Measurements from ENCODE around the gene CD36.

The CD36 gene

DNA sequence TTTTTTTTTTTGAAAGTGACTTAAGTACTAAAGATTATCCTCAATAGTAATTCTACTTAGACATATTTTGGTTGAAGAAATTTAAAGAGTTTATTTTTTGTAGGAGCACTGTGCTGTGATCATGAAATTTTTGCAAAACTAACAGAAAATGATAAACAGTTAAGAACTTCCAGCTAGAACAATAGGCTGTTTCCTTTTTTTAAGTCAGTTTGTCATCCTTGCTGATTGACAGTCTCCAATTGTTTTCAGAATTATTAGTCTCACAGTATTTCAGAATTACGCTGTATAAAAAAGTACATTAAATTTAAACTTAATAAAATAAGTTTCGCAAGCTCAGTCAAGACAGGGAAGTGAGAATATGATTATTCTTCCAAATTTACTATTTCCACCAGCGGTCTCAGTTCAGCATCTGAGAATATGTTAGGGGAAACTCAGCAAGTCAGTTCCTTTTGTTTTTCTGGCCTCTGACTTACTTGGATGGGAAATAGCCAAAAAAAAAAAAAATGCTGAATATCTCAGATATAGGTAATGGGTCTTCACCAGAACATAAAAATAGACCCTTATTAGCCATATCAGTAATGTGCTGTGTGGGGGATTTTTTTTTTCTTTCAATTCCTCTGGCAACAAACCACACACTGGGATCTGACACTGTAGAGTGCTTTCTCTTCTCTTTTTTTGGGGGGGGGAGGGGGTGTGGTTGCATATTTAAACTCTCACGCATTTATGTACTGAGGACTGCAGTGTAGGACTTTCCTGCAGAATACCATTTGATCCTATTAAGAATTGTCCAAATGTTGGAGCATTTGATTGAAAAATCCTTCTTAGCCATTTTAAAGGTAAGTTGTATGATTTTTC is at the start of gene CD36:
Gene CD36 (plus strand): TSS at position 732 of the 855 bp plus-strand sequence. CDS start 8,099 bp downstream, outside the sequence.
- DNase-seq = no peak

GRCh38 chr7:80589631-80590030 is 48.8 kb upstream of the CD36 start:
- no peak for DNase-seq

GRCh38 chr7:80591654-80592053 is 46.8 kb upstream of the CD36 start:
- DNase-seq = no peak

GRCh38 chr7:80593869-80594586 is 44.4 kb upstream of the CD36 start:
- no peak for DNase-seq

DNA sequence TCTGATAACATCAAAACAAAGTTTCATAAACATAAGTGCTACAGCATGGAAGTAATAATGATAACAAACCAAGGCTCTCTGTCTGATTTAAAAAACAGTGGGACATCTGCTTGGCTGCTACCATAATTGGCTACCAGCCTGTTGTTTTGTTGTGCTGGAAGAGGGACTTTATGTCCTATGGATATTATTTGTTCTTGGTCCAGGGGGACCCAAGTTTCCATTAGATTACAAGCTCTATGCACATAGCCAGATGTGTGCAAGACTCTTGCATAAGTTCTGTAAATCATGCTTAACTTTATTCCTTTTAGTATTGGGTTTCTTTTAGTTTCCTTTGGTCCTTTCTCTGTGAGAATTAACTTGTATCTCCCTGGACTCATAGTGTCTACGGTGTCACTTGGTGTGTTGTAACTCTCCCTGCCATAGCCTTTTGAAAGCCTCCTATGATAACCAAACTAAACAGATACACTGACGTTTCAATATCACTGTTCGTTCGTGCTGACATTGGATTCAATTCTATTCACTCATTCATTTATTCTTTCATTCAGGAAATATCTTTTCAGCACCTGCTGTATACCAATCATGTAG is 41.4 kb upstream of the CD36 start:
- no peak for DNase-seq

DNA sequence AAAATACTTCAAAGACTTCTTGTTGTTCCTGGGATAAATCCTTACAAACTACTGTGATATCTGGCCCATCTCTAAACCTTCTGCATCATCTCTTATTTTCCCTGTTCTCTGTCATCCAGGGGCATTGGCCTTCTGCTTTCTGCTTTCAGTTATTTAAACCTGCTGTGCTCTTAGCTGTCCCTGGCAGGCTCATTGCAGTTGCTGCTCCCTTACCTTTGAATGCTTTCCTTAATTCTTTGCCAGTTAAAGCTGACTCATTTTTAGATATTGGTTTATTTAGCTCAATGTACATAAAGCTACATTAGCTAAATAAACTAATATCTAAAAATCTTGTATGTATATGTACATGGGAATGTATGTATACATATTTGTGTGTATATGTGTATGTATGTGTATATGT is 40.6 kb upstream of the CD36 start:
- DNase-seq = no peak

DNA sequence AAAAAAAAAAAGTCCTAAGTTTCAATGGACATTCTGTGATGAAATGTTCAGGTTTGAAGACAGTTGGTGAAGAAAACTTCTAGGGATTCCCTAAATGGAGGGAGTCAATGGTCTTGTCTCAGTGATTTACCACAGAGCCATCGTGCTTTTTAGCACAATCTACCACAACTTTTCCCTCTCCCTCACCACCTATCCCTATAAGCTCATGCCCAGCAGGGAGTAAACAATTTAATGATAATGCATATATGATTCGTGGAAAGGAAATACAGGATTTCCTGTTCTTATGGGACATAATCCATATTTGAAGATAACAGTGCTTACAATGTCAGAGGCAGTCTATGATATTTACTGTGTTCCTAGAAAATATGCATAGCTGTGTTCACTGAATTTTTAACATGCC is 38.4 kb upstream of the CD36 start:
- no peak for DNase-seq

GRCh38 chr7:80601999-80602398 is 36.4 kb upstream of the CD36 start:
- no peak for DNase-seq

DNA sequence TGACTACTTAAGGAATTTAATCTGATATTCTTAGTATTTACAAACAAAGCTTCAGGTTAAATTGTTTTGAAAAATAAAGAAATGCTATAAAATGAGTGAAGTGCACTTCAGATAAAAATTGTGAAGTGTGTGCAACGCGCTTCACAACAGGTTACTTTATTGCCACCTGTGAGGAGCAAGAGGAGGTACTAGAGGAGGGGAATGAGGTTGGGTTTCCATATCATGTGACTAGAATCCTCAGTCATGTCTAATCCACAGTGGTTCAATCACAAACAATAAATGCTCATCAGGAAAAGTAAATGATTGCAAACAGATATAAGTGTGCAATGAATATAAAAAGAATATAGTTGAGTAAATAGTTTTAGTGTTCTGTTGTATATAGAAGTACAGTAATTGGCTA is 34.5 kb upstream of the CD36 start:
- DNase-seq = no peak

DNA sequence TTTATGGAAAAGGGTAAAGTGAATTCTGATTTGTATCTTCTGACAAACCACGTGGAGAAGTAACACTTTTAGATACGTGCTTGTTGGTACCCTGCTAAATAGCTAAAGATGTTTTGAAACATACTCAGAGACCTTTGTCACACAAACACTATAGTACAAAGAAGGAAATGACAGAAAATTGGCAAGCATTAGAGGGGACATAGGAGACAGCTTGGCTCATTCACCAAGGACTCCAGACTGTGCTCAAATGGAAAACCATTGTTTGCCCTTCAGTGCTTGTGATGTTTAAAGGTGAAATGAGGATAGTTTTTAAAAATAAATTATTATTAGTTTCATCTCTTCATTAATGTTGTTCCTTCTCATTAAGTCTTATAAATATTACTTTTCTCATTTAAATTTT is 34.0 kb upstream of the CD36 start:
- DNase-seq = peak in 1 of 2 experiments; percentile 6

- DNase-seq = no peak
These were observed 31.3 kb upstream of the CD36 start for GRCh38 chr7:80607136-80607535.

- DNase-seq = no peak
These were observed 30.1 kb upstream of the CD36 start for GRCh38 chr7:80608336-80608735.

GRCh38 chr7:80609751-80610150 is 28.7 kb upstream of the CD36 start:
- DNase-seq = no peak

DNA sequence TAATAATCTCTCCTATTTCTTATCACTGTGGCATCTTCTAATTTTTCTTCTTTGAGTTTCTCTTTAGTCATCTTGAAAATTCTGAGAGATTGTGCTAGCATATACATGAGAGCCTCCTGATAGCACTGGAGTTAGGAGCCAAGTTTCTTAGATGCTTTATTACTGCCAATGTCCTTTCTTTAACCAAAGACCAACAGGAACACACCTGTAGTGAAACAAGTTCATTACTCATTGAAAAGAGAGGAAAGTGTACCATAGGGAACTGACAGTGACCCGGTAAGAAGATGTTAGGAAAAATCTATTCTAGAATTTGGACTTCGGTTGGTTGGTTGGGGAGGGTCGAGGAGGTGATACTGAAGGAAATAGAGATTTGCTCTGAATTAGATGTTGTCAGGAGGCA is 27.1 kb upstream of the CD36 start:
- DNase-seq = no peak

GRCh38 chr7:80611779-80612178 is 26.7 kb upstream of the CD36 start:
- peak; percentile 44 to 84 for DNase-seq

DNA sequence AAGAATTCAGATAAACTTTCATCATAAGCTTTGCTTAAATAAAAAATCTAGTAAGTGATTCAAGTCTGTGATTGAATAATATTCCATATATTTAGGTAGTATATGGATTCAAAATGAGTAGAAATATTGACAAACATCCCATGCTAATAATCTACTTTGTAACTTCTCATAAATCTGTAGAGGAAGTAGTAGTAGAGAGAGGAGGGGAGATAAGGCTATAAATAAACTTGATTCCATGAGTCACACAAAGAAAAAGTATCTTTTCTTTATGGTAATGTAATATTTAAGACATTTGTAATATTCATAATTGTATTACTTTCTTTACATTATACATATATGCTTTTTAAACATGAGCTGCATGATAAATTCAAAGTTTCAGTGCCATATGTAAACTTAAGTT is 25.6 kb upstream of the CD36 start:
- DNase-seq = no peak

- no peak for DNase-seq
These were observed 24.9 kb upstream of the CD36 start for GRCh38 chr7:80613519-80613918.

- DNase-seq = no peak
These were observed 23.6 kb upstream of the CD36 start for GRCh38 chr7:80614851-80615271.

DNA sequence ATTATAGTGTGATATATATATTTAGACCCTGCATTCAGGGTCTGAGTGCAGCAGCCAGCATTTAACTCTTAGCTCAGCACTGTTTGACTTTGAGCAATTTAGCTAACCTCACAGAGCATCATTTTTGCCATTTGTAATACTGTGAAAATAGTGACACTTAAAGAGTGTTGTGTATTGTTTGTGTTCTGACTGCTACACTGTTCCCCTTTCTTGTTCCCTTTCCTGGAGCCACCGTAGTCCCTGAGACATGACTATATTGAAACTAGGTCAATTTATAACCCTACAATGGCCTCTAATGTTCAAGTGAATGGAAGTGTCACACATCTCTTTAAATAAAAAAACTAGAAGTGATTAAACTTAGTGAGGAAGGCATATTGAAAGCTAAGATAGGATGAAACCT is 20.3 kb upstream of the CD36 start:
- DNase-seq = no peak

- no peak for DNase-seq
These were observed 18.7 kb upstream of the CD36 start for GRCh38 chr7:80619741-80620140.

GRCh38 chr7:80622541-80622940 is 15.9 kb upstream of the CD36 start:
- no peak for DNase-seq

- DNase-seq = no peak
These were observed 14.8 kb upstream of the CD36 start for GRCh38 chr7:80623503-80624252.

DNA sequence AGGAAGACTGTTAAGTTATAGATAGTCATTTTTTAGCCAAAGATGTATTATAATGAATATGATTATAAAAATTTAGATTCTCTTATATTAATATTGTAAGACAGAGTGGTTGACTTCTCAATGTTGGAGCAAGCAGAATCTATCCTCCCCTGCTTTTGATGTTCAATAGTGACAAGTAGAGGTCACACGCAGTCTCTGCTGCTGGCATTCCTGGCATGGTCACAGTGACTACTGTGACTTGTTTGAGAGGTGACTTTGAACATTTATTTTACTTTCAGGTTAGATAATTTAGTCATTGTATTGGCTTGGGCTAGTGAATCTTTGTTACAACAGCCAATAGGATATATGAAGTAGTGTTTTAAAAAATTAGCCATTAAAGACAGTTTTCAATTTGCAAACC is 13.7 kb upstream of the CD36 start:
- DNase-seq = no peak
